Hematopoietic multipotent progenitor cell treated with erythropoietin and hydrocortisone succinate and interleukin-3 and kit ligand, for 4 days (in vitro differentiated cells): Measurements from ENCODE around the gene PSMD8.
"Not testable (repeated sequence)": the region's sequence is repeated elsewhere in the genome, so short reads cannot be mapped to it uniquely, and the experiment has no call there.

Source experiments
- DNase-seq: peaks from one replicate; pipeline ENCODE4 v3.0.0-alpha.2; 2015

Gene PSMD8

DNA sequence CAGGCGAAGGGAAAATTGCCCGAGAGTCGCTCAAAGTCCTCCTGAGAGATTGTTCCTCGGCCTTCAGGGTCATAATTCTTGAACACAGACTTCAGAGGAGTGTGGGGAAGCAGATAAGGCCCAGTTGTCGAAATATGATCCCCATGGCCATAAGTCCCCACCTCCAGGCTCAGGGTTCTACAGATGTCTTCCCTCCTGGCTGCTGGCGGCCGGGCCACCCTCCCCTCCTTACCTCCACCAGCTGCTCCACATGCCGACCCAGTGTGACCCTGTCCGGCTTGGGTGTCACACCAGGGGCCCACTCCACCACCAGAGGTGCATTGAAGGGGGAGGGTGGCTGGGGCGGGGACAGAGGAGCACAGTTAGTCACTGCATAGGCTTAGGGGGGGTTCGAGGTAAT is 38.6 kb downstream of the PSMD8 start:
- DNase-seq: peak; percentile 38

DNA sequence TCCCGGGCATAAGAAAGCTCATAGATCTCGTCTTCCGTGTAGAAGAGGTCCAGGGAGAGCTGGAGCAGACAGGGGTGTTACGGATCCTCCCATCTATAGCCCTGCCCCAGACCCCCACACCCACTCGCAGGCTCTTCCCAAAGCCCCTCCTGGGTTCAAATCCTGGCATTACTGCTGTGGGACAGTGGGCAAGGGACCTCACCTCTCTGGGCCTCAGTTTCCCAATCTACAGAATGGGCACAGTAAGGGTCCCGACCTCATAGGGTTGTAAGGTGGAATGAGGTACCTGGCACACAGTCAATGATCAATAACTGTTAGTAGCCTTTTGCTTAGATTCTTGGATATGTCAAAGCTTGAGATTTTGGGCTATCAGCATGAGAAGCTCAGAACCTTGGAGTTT is 39.0 kb downstream of the PSMD8 start:
- no peak for DNase-seq

DNA sequence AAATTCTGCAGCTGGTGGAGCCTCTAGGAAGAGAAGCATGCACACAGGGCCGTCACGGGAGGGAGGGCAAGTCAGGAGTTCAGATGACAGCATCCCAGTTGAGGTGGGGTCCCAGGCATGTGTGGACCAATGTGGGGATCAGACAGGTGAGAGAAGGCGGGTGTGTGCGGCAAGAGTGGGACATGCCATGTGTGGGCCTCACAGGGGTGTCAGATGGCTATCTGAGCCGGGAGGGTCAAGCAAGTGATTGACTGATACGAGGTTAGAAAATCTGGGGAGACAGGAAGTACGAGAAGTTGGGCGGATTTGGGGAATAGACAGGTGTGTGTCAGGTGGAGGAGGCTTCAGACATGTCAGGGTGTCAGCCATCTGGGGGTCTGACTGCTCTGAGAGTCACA is 42.8 kb downstream of the PSMD8 start:
- no peak for DNase-seq

DNA sequence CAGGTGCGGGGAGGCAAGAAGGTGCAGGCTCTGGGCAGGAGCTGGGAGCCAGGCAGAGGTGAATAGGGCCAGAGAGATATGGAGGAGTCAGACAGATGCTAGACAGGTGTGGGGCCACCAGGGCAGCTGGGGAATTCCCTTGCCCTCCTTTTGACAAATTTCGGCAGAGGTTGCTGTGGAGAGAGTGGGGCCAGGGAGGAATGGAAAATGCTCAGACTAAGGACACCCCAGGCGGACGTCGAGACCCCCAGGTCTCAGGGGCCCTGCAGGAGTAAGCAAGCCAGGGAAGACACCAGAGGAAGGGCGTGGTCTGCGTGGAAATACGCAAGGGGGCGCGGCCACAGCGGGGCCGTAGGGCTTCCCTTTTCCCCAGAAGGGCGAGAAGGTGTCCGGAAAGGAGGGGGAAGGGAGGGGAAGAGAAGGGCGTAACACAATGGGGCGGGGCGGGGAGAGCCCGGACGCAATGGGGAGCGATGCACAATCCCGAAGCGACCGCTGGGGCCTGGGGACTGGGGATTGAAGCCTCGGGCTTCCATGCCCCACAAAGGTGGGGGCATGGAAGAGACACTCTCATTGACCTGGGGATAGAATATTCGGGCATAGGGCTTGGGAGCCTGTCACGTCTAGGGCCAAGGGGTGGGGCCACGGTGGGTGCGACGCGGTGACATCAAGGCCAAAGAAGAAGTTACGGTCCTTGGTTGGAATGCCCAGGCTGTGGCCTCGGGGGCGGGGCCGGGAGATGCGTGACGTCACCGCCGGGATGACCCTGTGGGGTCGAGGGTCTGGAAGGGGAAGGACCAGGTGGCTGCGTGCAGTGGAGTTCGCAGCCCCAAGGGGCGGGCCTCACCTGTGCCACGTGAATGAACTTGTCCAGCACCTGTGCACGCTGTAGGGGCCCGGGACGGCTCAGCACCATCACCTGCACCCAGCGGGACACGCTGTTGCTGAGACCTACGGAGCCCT is 43.5 kb downstream of the PSMD8 start:
- DNase-seq: peak; percentile 92

DNA sequence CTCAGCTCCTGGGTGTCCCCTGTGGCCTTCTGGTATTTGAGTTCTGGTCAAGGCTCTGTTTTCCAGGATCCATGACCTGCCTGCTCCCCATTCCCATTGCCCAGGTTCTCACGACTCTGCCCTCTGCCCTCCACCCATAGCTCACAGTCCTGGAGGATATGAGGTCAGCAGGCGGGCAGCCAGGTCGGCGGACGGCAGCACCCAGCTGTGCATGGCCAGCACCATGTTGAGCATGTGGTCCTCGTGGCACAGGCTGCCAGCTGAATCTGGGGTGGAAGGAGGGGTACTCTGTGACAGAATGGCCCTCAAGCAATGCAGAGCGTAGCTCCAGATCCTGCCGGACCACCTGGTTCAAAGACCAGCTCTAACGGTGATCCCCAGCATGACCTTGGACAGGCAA is 46.6 kb downstream of the PSMD8 start:
- DNase-seq: no peak

DNA sequence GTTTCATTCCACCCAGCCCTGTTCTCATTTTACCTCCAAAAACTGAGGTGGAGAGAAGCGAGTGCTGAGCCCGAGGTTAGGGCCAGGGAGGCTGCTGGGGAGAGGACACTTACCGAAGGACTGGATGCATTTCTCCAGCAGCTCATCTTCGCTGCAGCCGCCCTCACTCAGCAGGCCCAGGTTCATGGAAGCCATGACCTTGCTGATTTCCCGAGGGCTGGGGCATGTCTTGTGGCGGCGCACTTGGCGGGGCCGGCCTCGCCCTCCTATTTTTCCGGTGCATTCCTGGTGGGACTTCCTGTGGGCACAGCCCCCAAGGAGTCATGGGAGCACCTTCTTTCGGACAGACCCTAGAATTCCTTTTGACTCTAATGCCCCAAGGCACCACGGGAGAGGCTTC is 47.5 kb downstream of the PSMD8 start:
- DNase-seq: no peak

DNA sequence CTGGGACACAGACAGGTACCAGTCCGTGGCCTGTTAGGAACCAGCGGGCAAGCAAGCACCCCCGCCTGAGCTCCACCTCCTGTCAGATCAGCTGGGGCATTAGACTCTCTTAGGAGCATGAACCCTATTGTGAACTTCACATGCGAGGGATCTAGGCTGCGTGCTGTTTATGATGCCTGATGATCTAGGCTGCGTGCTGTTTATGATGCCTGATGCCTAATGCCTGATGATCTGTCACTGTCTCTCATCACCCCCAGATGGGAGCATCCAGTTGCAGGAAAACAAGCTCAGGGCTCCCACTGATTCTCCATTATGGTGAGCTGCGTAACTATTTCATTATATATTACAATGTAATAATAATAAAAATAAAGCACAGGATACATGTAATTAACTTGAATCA is 48.1 kb downstream of the PSMD8 start:
- no peak for DNase-seq

DNA sequence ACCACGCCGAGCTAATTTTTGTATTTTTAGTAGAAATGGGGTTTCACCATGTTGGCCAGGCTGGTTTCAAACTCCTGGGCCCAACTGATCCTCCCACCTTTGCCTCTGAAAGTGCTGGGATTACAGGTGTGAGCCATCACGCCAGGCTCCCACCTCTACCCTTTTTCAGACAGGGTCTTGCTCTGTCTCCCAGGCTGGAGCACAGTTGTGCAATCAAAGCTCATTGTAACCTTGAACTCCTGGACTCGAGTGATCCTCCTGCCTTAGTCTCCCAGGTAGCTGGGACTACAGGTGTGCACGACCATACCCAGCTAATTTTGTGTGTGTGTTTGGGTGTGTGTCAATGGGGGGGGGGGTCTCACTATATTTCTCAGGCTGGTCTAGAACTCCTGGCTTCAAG is 49.9 kb downstream of the PSMD8 start:
- DNase-seq: no peak

DNA sequence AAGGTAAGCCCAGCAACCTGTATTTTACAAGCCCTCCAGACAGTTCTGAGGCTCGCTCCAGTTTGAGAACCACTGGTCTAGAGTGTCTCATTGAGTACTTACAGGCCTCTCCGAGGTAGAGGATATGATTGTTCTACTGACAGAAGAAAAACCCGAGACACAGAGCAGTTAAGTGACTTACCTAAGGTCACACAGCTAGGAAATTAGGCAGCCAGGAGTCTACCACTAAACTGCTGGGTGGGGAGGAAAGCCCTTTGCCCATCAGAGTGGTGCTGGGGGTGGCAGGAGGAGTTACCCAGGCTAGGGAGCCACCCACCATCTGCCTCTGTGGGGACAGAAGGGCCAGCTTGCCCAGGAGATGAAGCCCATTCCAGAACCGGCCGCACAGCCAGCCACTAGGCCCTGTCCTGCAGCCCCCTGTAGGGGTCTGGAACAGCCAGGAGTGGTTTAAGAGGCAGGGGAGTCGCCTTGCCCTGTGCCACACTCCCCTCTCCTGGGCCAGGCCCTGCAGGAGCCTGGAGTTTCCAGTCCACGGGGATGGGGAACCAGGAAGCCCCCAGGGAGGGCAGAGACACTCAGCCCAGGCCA is 50.9 kb downstream of the PSMD8 start:
- peak; percentile 29 for DNase-seq

DNA sequence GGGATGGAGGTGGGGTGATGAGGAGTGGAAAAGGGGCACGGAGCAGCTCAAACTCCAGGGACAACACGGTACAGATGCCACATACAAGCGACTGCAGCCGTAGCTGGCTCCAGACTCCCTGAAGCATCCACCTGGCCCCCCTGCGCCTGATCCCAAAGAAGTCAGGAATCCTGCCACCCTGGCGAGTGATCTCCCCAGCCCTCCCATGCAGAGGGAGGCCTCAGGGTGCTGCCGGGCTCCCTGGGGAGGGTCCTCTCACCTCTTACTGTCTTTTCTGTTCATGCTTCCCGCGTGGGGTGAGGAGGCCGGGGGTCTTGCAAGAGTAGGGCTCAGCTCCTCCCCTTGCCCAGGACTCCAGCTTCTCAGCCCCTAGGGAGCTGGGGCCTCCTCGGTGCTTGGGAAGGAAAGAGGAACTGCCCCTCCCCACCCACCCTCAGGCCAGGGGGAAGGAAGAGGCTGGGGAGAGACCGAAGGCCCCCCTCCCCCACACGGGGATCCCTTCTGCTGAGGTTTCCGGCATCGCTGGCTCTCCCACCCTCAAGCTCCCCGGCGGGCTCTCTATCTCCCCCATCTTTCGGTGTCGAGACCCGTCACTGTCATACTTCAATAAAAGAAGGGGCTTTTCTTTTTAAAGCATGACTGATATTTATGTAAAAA is 51.6 kb downstream of the PSMD8 start, which contains the start of gene RASGRP4:
TSS of gene RASGRP4 (minus strand) at position 410 of the 657 bp plus-strand sequence. CDS start at position 282, 128 bp downstream.
- peak; percentile 92 for DNase-seq

DNA sequence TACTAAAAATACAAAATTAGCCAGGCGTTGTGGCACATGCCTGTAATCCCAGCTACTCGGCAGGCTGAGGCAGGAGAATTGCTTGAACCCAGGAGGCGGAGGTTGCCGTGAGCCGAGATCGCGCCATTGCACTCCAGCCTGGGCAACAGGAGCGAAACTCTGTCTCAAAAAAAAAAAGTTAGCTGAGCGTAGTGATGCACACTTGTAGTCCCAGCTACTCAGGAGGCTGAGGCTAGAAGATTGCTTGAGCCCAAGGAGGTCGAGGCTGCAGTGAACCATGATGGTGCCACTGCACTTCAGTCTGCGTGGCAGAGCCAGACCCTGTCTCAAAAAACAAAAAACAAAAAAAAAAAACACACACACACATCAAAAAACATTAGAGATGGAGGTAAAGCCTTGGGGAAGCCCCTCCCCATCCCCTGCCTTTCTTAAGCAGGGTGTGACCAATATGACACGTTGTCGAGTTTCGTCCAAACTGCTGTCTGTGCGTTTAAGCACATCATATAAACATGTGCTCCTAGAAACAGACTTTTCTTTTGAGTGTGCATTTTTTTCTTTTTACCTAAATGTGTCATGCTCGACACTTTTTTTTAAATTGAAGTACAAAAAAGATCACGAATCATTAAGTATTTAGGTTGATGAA is 52.8 kb downstream of the PSMD8 start:
- not testable (repeated sequence) for DNase-seq

DNA sequence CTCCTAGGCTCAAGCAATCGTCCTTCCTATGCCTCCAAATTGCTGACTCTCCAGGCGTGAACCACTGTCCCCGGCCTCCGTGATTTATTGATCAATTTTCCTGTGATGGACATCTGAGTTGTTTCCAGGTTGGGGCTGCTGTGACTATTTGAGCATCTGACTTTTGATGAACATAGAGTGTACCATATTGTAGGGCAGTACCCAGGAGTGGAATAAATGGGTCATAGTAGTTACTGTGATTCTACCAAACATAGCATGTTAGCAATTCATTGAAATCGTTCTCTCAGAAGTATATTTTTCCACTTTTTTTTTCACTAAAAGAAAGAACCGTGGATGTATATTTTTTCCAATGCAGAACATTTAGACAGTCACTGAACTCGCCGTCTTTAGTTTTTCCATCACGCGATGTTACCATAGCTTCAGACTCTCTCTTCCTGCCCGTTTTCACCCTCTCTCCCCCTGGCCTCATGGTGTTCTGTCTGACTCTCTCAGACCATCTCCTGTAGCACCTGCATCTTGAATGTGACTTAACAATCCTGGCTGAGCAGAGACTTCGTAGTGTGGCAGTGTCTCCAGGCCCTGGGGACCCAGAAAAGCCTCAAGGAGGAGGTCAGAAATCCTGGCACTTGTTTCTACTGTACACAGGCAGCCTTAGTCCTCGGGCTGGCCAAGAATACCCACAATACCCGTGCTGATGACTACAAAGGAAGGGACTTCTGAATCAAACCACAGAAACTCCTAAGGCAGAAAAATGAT is 54.9 kb downstream of the PSMD8 start:
- DNase-seq: peak; percentile 37

DNA sequence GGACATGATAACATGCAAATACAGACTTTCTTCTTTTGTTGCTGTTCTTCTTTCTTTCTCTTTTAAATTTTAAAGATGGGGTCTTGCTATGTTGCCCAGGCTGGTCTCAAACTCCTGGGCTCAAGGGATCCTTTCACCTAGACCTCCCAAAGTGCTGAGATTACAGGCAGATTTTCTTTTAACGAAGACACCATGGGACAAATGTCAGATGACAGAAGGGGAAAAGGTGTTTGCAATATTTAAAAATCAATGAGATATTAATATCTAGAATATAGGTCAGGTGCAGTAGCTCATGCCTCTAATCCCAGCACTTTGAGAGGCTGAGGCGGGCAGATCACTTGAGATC is 55.4 kb downstream of the PSMD8 start:
- no peak for DNase-seq

DNA sequence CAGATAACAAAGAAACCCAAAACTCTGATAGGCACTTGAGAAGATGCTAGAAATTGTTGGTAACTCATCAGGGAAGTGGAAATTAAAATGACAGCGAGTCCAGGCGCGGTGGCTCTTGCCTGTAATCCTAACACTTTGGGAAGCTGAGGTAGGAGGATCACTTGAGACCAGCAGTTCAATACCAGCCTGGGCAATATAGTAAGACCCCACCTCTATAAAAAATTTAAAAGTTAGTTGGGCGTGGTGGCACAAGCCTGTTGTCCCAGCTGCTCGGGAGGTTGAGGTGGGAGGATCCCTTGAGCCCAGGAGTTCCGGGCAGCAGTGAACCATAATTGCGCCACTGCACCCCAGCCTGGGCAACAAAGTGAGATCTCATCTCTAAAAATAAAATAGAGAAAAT is 56.6 kb downstream of the PSMD8 start:
- DNase-seq: no peak

DNA sequence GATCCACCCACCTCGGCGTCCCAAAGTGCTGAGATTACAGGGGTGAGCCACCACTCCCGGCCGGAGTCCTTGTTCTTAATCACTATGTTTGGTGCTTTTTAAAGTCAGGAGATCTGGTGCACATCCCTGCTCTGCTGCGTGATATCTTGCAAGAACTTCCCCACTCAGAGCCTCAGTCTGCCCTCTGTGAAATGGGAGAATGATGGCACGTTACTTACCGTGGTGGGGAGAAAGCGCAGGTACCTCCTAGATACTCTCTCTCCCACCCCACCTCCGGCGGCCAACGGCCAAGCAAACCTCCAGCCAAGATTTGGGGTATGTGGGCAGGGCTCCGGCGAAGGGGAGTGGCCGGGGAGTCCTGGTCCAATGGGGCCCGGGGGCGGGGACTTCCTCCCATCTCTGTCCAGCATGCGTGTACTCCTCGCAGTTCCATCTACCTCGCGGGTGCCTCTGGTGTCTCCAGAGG is 58.9 kb downstream of the PSMD8 start, which contains the start of gene RYR1:
TSS of gene RYR1 (plus strand) at position 424 of the 466 bp plus-strand sequence. CDS start 139 bp downstream, outside the sequence.
- peak; percentile 85 for DNase-seq
